SU-DHL-6 (cell line): ENCODE measurements around the gene NLN.

ENCODE experiments used
- H2AFZ ChIP-seq: fragments of 200-600 bp; sonication (generic); 2 replicates; pipeline ENCODE4 v1.6.1; 2014; ENCODE audit warnings: low read depth, mild to moderate bottlenecking, moderate library complexity, mixed read lengths, antibody characterized with exemption, low read length; ENCODE audit not compliant: severe bottlenecking
- H3F3A ChIP-seq: fragments of 200-600 bp; shearing (Covaris generic); 2 replicates; pipeline ENCODE4 v1.6.0; 2016; ENCODE audit warnings: antibody characterized with exemption, mild to moderate bottlenecking; ENCODE audit not compliant: insufficient read depth
- H3K27ac ChIP-seq: fragments of 200-600 bp; sonication (generic); 2 replicates; pipeline ENCODE4 v1.5.1; 2016; ENCODE audit warnings: low read depth, mild to moderate bottlenecking, low read length, moderate library complexity, mixed read lengths
- H3K27me3 ChIP-seq: fragments of 200-600 bp; sonication (generic), shearing (Covaris generic); 2 replicates; pipeline ENCODE4 v1.6.0; 2014; ENCODE audit warnings: mild to moderate bottlenecking, low read length
- H3K36me3 ChIP-seq: fragments of 200-600 bp; sonication (generic); 2 replicates; pipeline ENCODE4 v1.6.1; 2014; ENCODE audit warnings: mild to moderate bottlenecking, low read length, mixed read lengths
- H3K4me2 ChIP-seq: fragments of 300-600, 200-600 bp; shearing (Covaris generic), sonication (generic); 2 replicates; pipeline ENCODE4 v1.6.0; 2014; ENCODE audit warnings: low read length, low read depth, mild to moderate bottlenecking; ENCODE audit not compliant: poor library complexity, severe bottlenecking
- H3K4me3 ChIP-seq: fragments of 200-600 bp; sonication (generic); 2 replicates; pipeline ENCODE4 v1.5.1; 2014; ENCODE audit warnings: antibody characterized with exemption, low read length, mild to moderate bottlenecking, mixed read lengths; ENCODE audit not compliant: insufficient read depth, poor library complexity, severe bottlenecking
- H3K79me2 ChIP-seq: fragments of 200-600 bp; sonication (generic); 2 replicates; pipeline ENCODE4 v1.6.1; 2014; ENCODE audit warnings: mild to moderate bottlenecking, low read length, moderate library complexity; ENCODE audit not compliant: insufficient read depth
- H3K9ac ChIP-seq: fragments of 200-600 bp; sonication (generic); 2 replicates; pipeline ENCODE4 v1.7.0; 2014; ENCODE audit warnings: mild to moderate bottlenecking, low read length
- H3K9me2 ChIP-seq: fragments of 200-600 bp; sonication (generic); replicated peaks from 2 replicates; pipeline ENCODE4 v1.6.1; 2014; ENCODE audit warnings: low read length; ENCODE audit not compliant: insufficient read depth
- H3K9me3 ChIP-seq: fragments of 200-600 bp; sonication (generic); 2 replicates; pipeline ENCODE4 v1.6.1; 2014; ENCODE audit warnings: low read length, mixed read lengths; ENCODE audit not compliant: insufficient read depth
- H4K20me1 ChIP-seq: fragments of 200-600 bp; sonication (generic); 2 replicates; pipeline ENCODE4 v1.6.1; 2014; ENCODE audit warnings: low read depth, mild to moderate bottlenecking, antibody characterized with exemption, low read length, moderate library complexity, mixed read lengths
- EZH2phosphoT487 ChIP-seq: fragments of 200-600 bp; sonication (generic), shearing (Covaris generic); conservative IDR thresholded peaks from 2 replicates; pipeline ENCODE4 v1.6.1; 2018; ENCODE audit warnings: mild to moderate bottlenecking, antibody characterized with exemption, low read length, moderate library complexity, mixed read lengths
- TF ChIP-seq, protein P1 (sequence below): fragments of 200-600 bp; sonication (generic); IDR thresholded peaks from one replicate; pipeline ENCODE4 v1.5.1; 2017; ENCODE audit warnings: antibody characterized with exemption, mild to moderate bottlenecking, low read length, moderate library complexity; ENCODE audit not compliant: insufficient read depth, poor library complexity, severe bottlenecking

The NLN gene

DNA sequence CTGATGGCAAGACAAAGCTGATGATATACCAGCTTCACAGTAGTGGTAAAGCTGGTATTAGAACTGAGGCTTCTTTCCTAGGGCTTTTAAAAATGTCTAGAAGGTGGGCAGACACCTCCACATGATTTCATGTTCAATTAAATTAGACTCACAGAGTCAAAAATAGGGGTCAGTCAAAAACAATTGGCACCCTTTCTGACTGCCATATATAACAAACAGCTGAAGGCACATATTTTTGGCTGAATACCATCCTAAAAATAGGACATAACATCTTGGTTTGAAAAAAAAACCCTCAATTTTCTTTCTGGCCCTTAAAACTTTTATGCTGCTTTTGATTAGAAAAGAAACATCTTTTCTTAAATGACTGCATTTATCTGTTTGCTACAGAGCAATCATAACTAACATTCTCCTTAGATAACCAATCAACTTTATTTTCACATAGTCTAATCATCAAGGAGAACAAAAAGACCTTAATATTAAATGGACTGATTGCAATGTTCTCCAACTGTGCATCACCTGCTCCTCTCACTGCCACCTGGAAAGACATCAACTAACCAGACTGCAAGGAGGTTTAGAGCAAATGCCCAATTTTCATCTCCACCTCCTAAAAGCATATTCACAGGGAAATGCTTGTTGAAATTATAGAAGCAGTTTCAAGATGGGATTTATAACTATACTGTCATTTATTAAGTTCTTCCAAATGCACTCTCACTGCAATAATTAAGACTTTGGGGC is 3.3 kb upstream of the NLN start:
- no peak overlapping the region for H3K9ac ChIP-seq
- no peaks in the 10 kb centered on the region for H3K79me2 ChIP-seq
- H3K9me2 ChIP-seq: no peaks in the 10 kb centered on the region
- H2AFZ ChIP-seq: no peak overlapping the region
- H3K27me3 ChIP-seq: no peaks in the 10 kb centered on the region
- no peak for TF ChIP-seq EZH2phosphoT487
- TF ChIP-seq, protein P1, sequence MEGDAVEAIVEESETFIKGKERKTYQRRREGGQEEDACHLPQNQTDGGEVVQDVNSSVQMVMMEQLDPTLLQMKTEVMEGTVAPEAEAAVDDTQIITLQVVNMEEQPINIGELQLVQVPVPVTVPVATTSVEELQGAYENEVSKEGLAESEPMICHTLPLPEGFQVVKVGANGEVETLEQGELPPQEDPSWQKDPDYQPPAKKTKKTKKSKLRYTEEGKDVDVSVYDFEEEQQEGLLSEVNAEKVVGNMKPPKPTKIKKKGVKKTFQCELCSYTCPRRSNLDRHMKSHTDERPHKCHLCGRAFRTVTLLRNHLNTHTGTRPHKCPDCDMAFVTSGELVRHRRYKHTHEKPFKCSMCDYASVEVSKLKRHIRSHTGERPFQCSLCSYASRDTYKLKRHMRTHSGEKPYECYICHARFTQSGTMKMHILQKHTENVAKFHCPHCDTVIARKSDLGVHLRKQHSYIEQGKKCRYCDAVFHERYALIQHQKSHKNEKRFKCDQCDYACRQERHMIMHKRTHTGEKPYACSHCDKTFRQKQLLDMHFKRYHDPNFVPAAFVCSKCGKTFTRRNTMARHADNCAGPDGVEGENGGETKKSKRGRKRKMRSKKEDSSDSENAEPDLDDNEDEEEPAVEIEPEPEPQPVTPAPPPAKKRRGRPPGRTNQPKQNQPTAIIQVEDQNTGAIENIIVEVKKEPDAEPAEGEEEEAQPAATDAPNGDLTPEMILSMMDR: no peak
- H4K20me1 ChIP-seq: no peaks in the 10 kb centered on the region
- H3K4me2 ChIP-seq: no peak overlapping the region
- H3K4me3 ChIP-seq: no peak overlapping the region
- 0 out of 2 replicates have a peak, but pooled peaks cover 14% of the 10 kb centered on the region for H3F3A ChIP-seq
- H3K36me3 ChIP-seq: no peaks in the 10 kb centered on the region
- no peaks in the 10 kb centered on the region for H3K9me3 ChIP-seq
- no peak overlapping the region for H3K27ac ChIP-seq

DNA sequence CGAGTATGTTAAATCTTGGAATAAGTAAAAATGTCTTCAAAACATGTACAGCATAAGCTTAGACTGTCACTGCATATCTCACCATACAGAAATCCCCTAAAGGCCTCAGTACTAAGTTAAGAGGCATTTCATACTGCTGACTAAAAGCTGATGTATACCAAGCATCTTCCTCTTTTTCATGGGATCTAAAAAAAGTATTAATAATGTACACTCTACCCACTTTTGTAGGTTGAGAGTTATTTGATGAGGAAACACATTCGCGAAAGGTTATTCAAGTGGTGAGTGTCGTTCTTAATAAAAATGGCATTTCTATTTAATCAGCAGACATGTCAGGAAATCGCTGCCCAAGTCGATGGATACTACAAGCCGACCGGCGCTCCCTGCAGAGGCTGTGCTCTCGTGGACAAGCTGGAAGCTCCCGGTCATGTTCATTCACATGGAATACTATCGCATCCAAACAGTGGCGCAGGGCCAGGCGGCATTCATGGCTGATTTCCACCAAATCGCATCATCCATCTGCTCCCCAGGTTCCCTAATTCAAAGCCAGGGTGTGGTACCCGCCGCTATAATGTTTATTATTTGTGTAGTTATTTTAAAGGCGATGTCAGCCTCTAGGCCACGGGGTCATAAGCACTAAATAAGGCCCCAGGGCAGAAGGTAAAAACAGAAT is 820 bp upstream of the NLN start:
- Histone ChIP-seq H3K79me2 (peaks cover 3% of the 10 kb centered on the region; the same call in 1 of the 2 replicates), H3K4me3 (peak overlapping the region; percentile 87), H3K27ac (no peak overlapping the region; the same call in 1 of the 2 replicates), H3K27me3 (no peaks in the 10 kb centered on the region), H4K20me1 (no peaks in the 10 kb centered on the region), H3K9me3 (no peaks in the 10 kb centered on the region), H3F3A (peaks cover 18% of the 10 kb centered on the region; the same call in 1 of the 2 replicates), H3K9me2 (no peaks in the 10 kb centered on the region), H2AFZ (peak overlapping the region; percentile 95), H3K36me3 (no peaks in the 10 kb centered on the region), H3K9ac (peak overlapping the region; percentile 79), H3K4me2 (peak overlapping the region; percentile 91)
- TF ChIP-seq, protein P1: no peak
- TF ChIP-seq EZH2phosphoT487: no peak

- H4K20me1 ChIP-seq: no peaks in the 10 kb centered on the region
- TF ChIP-seq, protein P1: no peak
- no peak for TF ChIP-seq EZH2phosphoT487
- peaks cover 18% of the 10 kb centered on the region for H3F3A ChIP-seq
- no peaks in the 10 kb centered on the region for H3K27me3 ChIP-seq
- peaks cover 12% of the 10 kb centered on the region for H3K79me2 ChIP-seq
- no peak overlapping the region for H3K27ac ChIP-seq
- peak overlapping the region; percentile 92 for H2AFZ ChIP-seq
- peak overlapping the region; percentile 91 for H3K4me2 ChIP-seq
- H3K9me3 ChIP-seq: no peaks in the 10 kb centered on the region
- peak overlapping the region; percentile 87 for H3K4me3 ChIP-seq
- H3K9me2 ChIP-seq: no peaks in the 10 kb centered on the region
- no peaks in the 10 kb centered on the region for H3K36me3 ChIP-seq
- H3K9ac ChIP-seq: peak overlapping the region; percentile 79
These were observed 784 bp downstream of the NLN start for GRCh38 chr5:65722575-65723403.
